8988T (cell line): ENCODE measurements around the gene MOCOS.
A peak's percentile ranks its signal among the peaks of the same experiment; 100 is the strongest.

Source experiments
- DNase-seq: peaks from one replicate; pipeline ENCODE4 v3.0.0; 2011

MOCOS gene

GRCh38 chr18:36179562-36180355 lies 7.5 kb upstream of the MOCOS start:
- no peak for DNase-seq

GRCh38 chr18:36181441-36181840 lies 5.9 kb upstream of the MOCOS start:
- no peak for DNase-seq

GRCh38 chr18:36181898-36182506 lies 5.3 kb upstream of the MOCOS start:
- DNase-seq: no peak

- no peak for DNase-seq
Measured at GRCh38 chr18:36183033-36183432, 4.3 kb upstream of the MOCOS start.

- DNase-seq: no peak
Measured at GRCh38 chr18:36183987-36184386, 3.3 kb upstream of the MOCOS start.

- DNase-seq: no peak
Measured at GRCh38 chr18:36185157-36185556, 2.1 kb upstream of the MOCOS start.

GRCh38 chr18:36185901-36186460 lies 1.3 kb upstream of the MOCOS start:
- no peak for DNase-seq

GRCh38 chr18:36186461-36187192 lies 670 bp upstream of the MOCOS start:
- peak; percentile 39 for DNase-seq

- DNase-seq: no peak
Measured at GRCh38 chr18:36187826-36188721, 777 bp downstream of the MOCOS start.

- no peak for DNase-seq
Measured at GRCh38 chr18:36188916-36189315, 1.6 kb downstream of the MOCOS start.

GRCh38 chr18:36189486-36189885 lies 2.2 kb downstream of the MOCOS start:
- no peak for DNase-seq

GRCh38 chr18:36191286-36191685 lies 4.0 kb downstream of the MOCOS start:
- no peak for DNase-seq

- DNase-seq: no peak
Measured at GRCh38 chr18:36191711-36192110, 4.4 kb downstream of the MOCOS start.

GRCh38 chr18:36194600-36195315 lies 7.5 kb downstream of the MOCOS start:
- no peak for DNase-seq

GRCh38 chr18:36195427-36196122 lies 8.3 kb downstream of the MOCOS start:
- no peak for DNase-seq

- DNase-seq: no peak
Measured at GRCh38 chr18:36196238-36196995, 9.1 kb downstream of the MOCOS start.

- no peak for DNase-seq
Measured at GRCh38 chr18:36197511-36198166, 10.3 kb downstream of the MOCOS start.

- no peak for DNase-seq
Measured at GRCh38 chr18:36199691-36200295, 12.5 kb downstream of the MOCOS start.

GRCh38 chr18:36200354-36200771 lies 13.1 kb downstream of the MOCOS start:
- no peak for DNase-seq
